WTC11 (cell line): ENCODE data around the gene B4GALT6.

Experiments used
- ETV6 ChIP-seq: sonication (generic); formaldehyde crosslinking; IDR thresholded peaks from 2 replicates; pipeline ENCODE4 v1.8.1; 2022; ENCODE audit warnings: mild to moderate bottlenecking, missing genetic modification reagents
- USF1 ChIP-seq: sonication (generic); formaldehyde crosslinking; IDR thresholded peaks from 2 replicates; pipeline ENCODE4 v1.8.0; 2022; ENCODE audit warnings: mild to moderate bottlenecking, missing genetic modification reagents

GRCh38 chr18:31611511-31611910, 72.9 kb downstream of the B4GALT6 start:
- TF ChIP-seq USF1 (no peak), ETV6 (no peak)
